Loucy (cell line): Measurements from ENCODE around the gene SHISA5.
A peak's percentile ranks its signal among the peaks of the same experiment; 100 is the strongest.

ENCODE experiments used
- H2AFZ ChIP-seq: fragments of 200-600 bp; sonication (generic); 2 replicates; pipeline ENCODE4 v1.6.0; 2016; ENCODE audit warnings: antibody characterized with exemption, mild to moderate bottlenecking, low read length, moderate library complexity
- H3F3A ChIP-seq: fragments of 200-600 bp; 2 replicates; pipeline ENCODE4 v1.6.0; 2016; ENCODE audit warnings: antibody characterized with exemption, low read depth, mild to moderate bottlenecking
- H3K27me3 ChIP-seq: fragments of 200-600 bp; sonication (generic); 2 replicates; pipeline ENCODE4 v1.6.1; 2014; ENCODE audit warnings: low read length, mild to moderate bottlenecking; ENCODE audit not compliant: insufficient read depth, poor library complexity, severe bottlenecking
- H3K36me3 ChIP-seq: fragments of 200-600 bp; sonication (generic); 2 replicates; pipeline ENCODE4 v1.6.1; 2016; ENCODE audit warnings: low read length; ENCODE audit not compliant: insufficient read depth
- H3K4me1 ChIP-seq: fragments of 200-600 bp; sonication (generic); 2 replicates; pipeline ENCODE4 v1.5.1; 2014; ENCODE audit warnings: low read length, mild to moderate bottlenecking; ENCODE audit not compliant: insufficient read depth, poor library complexity, severe bottlenecking
- H3K4me2 ChIP-seq: fragments of 200-600 bp; sonication (generic); 2 replicates; pipeline ENCODE4 v1.6.0; 2014; ENCODE audit warnings: antibody characterized with exemption, low read length, low read depth, mild to moderate bottlenecking; ENCODE audit not compliant: poor library complexity, severe bottlenecking
- H3K4me3 ChIP-seq: fragments of 200-600 bp; sonication (generic); 2 replicates; pipeline ENCODE4 v1.5.1; 2014; ENCODE audit warnings: low read length, mild to moderate bottlenecking, mixed read lengths; ENCODE audit not compliant: poor library complexity, severe bottlenecking
- H3K79me2 ChIP-seq: fragments of 200-600 bp; sonication (generic); 2 replicates; pipeline ENCODE4 v1.6.1; 2014; ENCODE audit warnings: low read length; ENCODE audit not compliant: insufficient read depth
- H3K9ac ChIP-seq: fragments of 200-600 bp; sonication (generic); 2 replicates; pipeline ENCODE4 v1.6.0; 2014; ENCODE audit warnings: mild to moderate bottlenecking, low read depth, low read length, moderate library complexity; ENCODE audit not compliant: poor library complexity, severe bottlenecking
- H3K9me2 ChIP-seq: fragments of 200-600 bp; sonication (generic); replicated peaks from 2 replicates; pipeline ENCODE4 v1.6.1; 2016; ENCODE audit warnings: low read depth, low read length, mixed read lengths
- H3K9me3 ChIP-seq: fragments of 200-600 bp; sonication (generic); 2 replicates; pipeline ENCODE4 v1.6.1; 2014; ENCODE audit warnings: mild to moderate bottlenecking, antibody characterized with exemption, low read length, low read depth; ENCODE audit not compliant: insufficient read depth
- H4K20me1 ChIP-seq: fragments of 200-600 bp; sonication (generic); 2 replicates; pipeline ENCODE4 v1.6.0; 2014; ENCODE audit warnings: antibody characterized with exemption, low read length, mild to moderate bottlenecking; ENCODE audit not compliant: insufficient read depth, poor library complexity, severe bottlenecking
- EZH2phosphoT487 ChIP-seq: fragments of 200-600 bp; IDR thresholded peaks from 2 replicates; pipeline ENCODE4 v1.6.1; 2018; ENCODE audit warnings: antibody characterized with exemption, mild to moderate bottlenecking, moderate library complexity, borderline replicate concordance
- TF ChIP-seq, protein P1 (sequence below): fragments of 200-600 bp; sonication (generic); conservative IDR thresholded peaks from 2 replicates; pipeline ENCODE4 v1.5.1; 2014; ENCODE audit warnings: mild to moderate bottlenecking, antibody characterized with exemption, low read length

Gene SHISA5

DNA sequence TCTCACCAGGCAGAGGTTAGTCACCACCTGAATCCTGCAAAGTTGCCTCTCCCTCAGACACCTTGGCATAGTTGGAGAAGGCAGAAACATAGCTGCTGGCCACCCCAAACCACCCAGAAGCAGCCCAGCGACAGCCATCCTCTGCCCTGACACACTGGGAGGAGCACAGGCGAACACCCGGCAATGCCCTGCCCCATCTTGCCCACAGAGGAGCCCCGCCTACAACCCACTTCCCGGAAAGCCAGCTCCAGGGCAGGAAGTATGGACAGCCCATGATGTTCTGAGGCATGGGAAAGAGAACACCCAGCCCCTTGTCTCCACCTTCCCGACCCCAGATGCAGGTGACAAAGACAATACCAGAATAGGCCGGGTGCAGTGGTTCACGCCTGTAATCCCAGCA, 12.6 kb upstream of the SHISA5 start:
- H3K36me3 ChIP-seq: peaks cover 10% of the 10 kb centered on the region; the same call in 1 of the 2 replicates
- H3K27me3 ChIP-seq: no peaks in the 10 kb centered on the region
- H3K9me3 ChIP-seq: no peaks in the 10 kb centered on the region
- H3K9ac ChIP-seq: no peak overlapping the region
- H3K4me2 ChIP-seq: no peak overlapping the region
- H2AFZ ChIP-seq: no peak overlapping the region
- H3K4me1 ChIP-seq: peaks cover 35% of the 10 kb centered on the region
- no peaks in the 10 kb centered on the region for H3K79me2 ChIP-seq
- H4K20me1 ChIP-seq: no peaks in the 10 kb centered on the region
- H3F3A ChIP-seq: no peaks in the 10 kb centered on the region; the same call in 1 of the 2 replicates
- TF ChIP-seq, protein P1, sequence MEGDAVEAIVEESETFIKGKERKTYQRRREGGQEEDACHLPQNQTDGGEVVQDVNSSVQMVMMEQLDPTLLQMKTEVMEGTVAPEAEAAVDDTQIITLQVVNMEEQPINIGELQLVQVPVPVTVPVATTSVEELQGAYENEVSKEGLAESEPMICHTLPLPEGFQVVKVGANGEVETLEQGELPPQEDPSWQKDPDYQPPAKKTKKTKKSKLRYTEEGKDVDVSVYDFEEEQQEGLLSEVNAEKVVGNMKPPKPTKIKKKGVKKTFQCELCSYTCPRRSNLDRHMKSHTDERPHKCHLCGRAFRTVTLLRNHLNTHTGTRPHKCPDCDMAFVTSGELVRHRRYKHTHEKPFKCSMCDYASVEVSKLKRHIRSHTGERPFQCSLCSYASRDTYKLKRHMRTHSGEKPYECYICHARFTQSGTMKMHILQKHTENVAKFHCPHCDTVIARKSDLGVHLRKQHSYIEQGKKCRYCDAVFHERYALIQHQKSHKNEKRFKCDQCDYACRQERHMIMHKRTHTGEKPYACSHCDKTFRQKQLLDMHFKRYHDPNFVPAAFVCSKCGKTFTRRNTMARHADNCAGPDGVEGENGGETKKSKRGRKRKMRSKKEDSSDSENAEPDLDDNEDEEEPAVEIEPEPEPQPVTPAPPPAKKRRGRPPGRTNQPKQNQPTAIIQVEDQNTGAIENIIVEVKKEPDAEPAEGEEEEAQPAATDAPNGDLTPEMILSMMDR: no peak
- TF ChIP-seq EZH2phosphoT487: no peak
- no peaks in the 10 kb centered on the region for H3K9me2 ChIP-seq
- no peak overlapping the region for H3K4me3 ChIP-seq

DNA sequence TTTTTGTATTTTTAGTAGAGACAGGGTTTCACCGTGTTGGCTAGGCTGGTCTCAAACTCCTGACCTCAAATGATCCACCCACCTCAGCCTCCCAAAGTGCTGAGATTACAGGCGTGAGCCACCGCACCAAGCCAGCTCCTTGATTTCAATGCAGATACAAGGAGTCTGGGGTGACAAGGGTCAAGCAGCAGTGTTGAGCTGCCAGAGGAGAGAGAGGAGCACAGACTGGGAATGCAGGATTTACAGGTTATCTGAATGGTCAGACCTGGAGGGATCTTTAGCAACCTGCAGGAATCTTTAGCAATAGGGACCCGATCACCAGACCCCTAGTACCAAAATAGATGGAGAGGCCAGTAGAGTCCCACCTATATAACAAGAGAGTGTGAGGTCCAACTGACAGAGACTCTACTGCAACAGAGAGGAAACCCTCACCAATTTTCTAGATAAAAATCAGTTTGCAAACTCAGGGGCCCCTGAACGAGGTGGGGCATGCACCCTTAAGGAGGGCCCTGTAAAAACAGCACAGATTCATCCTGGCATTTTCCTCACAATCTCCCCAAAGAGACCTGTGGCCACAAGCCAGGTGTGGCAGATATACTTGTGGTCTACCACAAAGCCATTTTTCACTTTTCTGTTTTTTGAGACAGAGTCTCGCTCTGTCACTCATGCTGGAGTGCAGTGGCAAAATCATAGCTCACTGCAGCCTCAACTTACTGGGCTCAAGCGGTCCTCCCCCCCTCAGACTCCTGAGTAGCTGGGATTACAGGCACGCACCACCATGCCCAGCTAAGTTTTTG, 10.7 kb upstream of the SHISA5 start:
- Histone ChIP-seq H3K4me3 (no peak overlapping the region), H3K27me3 (no peaks in the 10 kb centered on the region), H3K36me3 (no peaks in the 10 kb centered on the region), H3K9me2 (no peaks in the 10 kb centered on the region), H3F3A (no peaks in the 10 kb centered on the region; the same call in 1 of the 2 replicates), H4K20me1 (no peaks in the 10 kb centered on the region), H3K4me1 (peaks cover 30% of the 10 kb centered on the region), H3K4me2 (peak overlapping the region; percentile 9), H3K9ac (no peak overlapping the region), H3K9me3 (no peaks in the 10 kb centered on the region), H2AFZ (no peak overlapping the region), H3K79me2 (no peaks in the 10 kb centered on the region)
- TF ChIP-seq, protein P1: no peak
- no peak for TF ChIP-seq EZH2phosphoT487

DNA sequence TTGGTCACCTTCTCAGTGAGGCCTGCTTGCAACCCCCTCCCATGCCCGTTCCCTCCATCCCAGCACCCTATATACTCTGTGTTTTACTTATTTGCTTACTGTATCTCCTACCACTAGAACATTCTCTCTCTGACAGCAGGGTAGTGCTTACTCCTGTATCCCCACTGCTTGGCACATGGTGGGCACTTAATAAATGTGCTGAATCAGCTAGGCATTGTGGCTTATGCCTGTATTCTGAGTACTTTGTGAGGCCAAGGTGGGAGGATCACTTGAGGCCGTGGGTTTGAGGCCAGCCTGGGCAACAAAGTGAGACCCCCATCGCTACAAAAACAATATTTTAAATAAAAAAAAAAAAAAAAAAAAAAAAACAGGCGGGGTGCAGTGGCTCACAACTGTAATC, 7.6 kb upstream of the SHISA5 start:
- Histone ChIP-seq H4K20me1 (no peaks in the 10 kb centered on the region), H3F3A (no peaks in the 10 kb centered on the region), H3K79me2 (no peaks in the 10 kb centered on the region), H3K9ac (no peak overlapping the region), H3K4me1 (peaks cover 12% of the 10 kb centered on the region), H3K4me2 (no peak overlapping the region), H3K4me3 (no peak overlapping the region), H3K9me2 (no peaks in the 10 kb centered on the region), H3K36me3 (no peaks in the 10 kb centered on the region), H2AFZ (no peak overlapping the region), H3K9me3 (no peaks in the 10 kb centered on the region), H3K27me3 (no peaks in the 10 kb centered on the region)
- TF ChIP-seq EZH2phosphoT487: no peak
- TF ChIP-seq, protein P1: no peak
